ENCODE measurements around the gene BEND5. TPM values are rescaled to one million over a fixed set of nuclear protein-coding genes. Genes with fewer than 3 reads are reported as not detected.

BEND5 gene
- total RNA-seq, 4 donors from 2014 or later = 1.5 to 1.9 TPM; not detected in 2

GRCh38 chr1:48773133-48773532, 3.6 kb downstream of the BEND5 start:
- no peak for DNase-seq
- TF ChIP-seq, protein P1, sequence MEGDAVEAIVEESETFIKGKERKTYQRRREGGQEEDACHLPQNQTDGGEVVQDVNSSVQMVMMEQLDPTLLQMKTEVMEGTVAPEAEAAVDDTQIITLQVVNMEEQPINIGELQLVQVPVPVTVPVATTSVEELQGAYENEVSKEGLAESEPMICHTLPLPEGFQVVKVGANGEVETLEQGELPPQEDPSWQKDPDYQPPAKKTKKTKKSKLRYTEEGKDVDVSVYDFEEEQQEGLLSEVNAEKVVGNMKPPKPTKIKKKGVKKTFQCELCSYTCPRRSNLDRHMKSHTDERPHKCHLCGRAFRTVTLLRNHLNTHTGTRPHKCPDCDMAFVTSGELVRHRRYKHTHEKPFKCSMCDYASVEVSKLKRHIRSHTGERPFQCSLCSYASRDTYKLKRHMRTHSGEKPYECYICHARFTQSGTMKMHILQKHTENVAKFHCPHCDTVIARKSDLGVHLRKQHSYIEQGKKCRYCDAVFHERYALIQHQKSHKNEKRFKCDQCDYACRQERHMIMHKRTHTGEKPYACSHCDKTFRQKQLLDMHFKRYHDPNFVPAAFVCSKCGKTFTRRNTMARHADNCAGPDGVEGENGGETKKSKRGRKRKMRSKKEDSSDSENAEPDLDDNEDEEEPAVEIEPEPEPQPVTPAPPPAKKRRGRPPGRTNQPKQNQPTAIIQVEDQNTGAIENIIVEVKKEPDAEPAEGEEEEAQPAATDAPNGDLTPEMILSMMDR (IDR thresholded peaks at IDR 0.05) = no peak
- TF ChIP-seq POLR2A (IDR thresholded peaks at IDR 0.05) = no peak
- TF ChIP-seq EP300 (IDR thresholded peaks at IDR 0.05; ENCODE audit: low read depth) = no peak
- no peak for TF ChIP-seq POLR2AphosphoS5 (IDR thresholded peaks at IDR 0.05)
- Histone ChIP-seq H3K9me3 (no peaks in the 10 kb centered on the region), H3K4me1 (peaks cover 0 to 47% (median 19%) of the 10 kb centered on the region in 4 donors), H3K27ac (no peak overlapping the region), H3K27me3 (peaks cover 10% of the 10 kb centered on the region), H3K4me3 (no peak overlapping the region), H3K36me3 (no peaks in the 10 kb centered on the region)
- WGBS, 2 donors (ENCODE audit: low coverage in 1 of 2) = 69 to 100% methylated on average over 1 of the region's 1 CpG
- intact Hi-C loops (cut with DNase I; ENCODE audit: low total_unique reads) (no loop called here), in situ Hi-C loops (cut with MboI; ENCODE audit: low pct_ligation_motif_present in 1 of 4, low pct_unique_long_range_greater_than_20kb in 1 of 4, low sequenced_read_pairs in 3 of 4) (no loop called here)

DNA sequence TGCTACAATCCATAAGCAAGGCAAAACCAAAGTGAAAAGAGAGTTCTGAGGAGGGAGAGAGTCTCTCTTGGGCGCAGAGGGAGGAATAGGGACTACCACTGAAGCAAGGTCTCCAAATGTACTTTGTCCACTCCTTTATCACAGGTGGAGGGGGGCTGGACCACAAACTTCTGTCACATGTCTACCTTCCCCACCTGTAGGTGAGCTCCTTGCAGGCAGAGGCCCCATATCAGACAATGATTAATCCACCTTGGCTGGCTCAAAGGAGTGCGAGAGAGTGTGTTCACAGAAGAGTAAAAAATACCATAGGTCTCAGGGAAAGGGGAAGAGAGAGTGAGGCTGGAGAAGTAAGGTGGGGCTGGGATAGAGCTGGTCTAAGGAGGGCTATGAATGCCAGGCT, 4.5 kb downstream of the BEND5 start:
- DNase-seq = peak; percentile 10
- peaks cover 10% of the 10 kb centered on the region for H3K27me3 ChIP-seq
- 51% methylated on average over 2 of the region's 2 CpGs; no CpG with 5 or more reads in 1 of the 2 donors for WGBS, 2 donors (ENCODE audit: low coverage in 1 of 2)
- in situ Hi-C loops (cut with MboI; ENCODE audit: low pct_ligation_motif_present in 1 of 4, low pct_unique_long_range_greater_than_20kb in 1 of 4, low sequenced_read_pairs in 3 of 4) (no loop called here), intact Hi-C loops (cut with DNase I; ENCODE audit: low total_unique reads) (no loop called here)
- TF ChIP-seq, protein P1 (IDR thresholded peaks at IDR 0.05) = no peak
- TF ChIP-seq POLR2A (IDR thresholded peaks at IDR 0.05) (no peak), POLR2AphosphoS5 (IDR thresholded peaks at IDR 0.05) (no peak), EP300 (IDR thresholded peaks at IDR 0.05; ENCODE audit: low read depth) (no peak)
- no peaks in the 10 kb centered on the region for H3K9me3 ChIP-seq
- H3K27ac ChIP-seq = no peak overlapping the region
- H3K4me1 ChIP-seq = peaks cover 2 to 41% (median 20%) of the 10 kb centered on the region in 4 donors
- H3K36me3 ChIP-seq = no peaks in the 10 kb centered on the region
- no peak overlapping the region for H3K4me3 ChIP-seq

DNA sequence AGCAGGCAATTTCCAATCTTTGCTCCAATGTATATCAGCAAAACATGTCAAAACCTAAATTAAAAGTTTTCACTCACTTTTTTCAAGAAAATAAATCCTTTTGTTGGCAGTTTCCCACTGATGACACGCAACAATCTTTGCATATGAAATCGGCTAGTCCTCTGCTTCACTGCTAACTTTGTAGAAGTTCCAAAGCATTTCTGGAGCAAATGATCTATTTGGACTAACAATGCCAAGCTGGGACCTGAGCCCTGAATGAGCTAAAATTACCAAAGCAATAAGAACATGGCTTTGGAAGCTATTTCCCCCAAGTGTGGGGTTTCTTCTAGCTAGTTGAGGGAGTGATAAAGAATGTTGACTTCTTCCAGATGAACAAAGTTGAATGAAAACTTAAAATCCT, 5.1 kb downstream of the BEND5 start:
- Histone ChIP-seq H3K4me1 (peaks cover 2 to 38% (median 18%) of the 10 kb centered on the region in 4 donors), H3K27ac (no peak overlapping the region), H3K9me3 (no peaks in the 10 kb centered on the region), H3K4me3 (no peak overlapping the region), H3K27me3 (peaks cover 8% of the 10 kb centered on the region), H3K36me3 (no peaks in the 10 kb centered on the region)
- in situ Hi-C loops (cut with MboI; ENCODE audit: low pct_ligation_motif_present in 1 of 4, low pct_unique_long_range_greater_than_20kb in 1 of 4, low sequenced_read_pairs in 3 of 4) = no loop called here
- WGBS, 2 donors (ENCODE audit: low coverage in 1 of 2) = 68 to 77% methylated on average over 2 of the region's 2 CpGs
- TF ChIP-seq POLR2AphosphoS5 (IDR thresholded peaks at IDR 0.05) (no peak), EP300 (IDR thresholded peaks at IDR 0.05; ENCODE audit: low read depth) (no peak)
- intact Hi-C loops (cut with DNase I; ENCODE audit: low total_unique reads) = no loop called here
- no peak for DNase-seq

- intact Hi-C loops (cut with DNase I; ENCODE audit: low total_unique reads) = no loop called here
- peaks cover 2 to 17% (median 8%) of the 10 kb centered on the region in 4 donors for H3K4me1 ChIP-seq
- no peak for DNase-seq
- TF ChIP-seq POLR2AphosphoS5 (IDR thresholded peaks at IDR 0.05) (no peak), EP300 (IDR thresholded peaks at IDR 0.05; ENCODE audit: low read depth) (no peak), POLR2A (IDR thresholded peaks at IDR 0.05) (no peak)
- TF ChIP-seq, protein P1 (IDR thresholded peaks at IDR 0.05) = no peak
- H3K4me3 ChIP-seq = no peak overlapping the region
- H3K36me3 ChIP-seq = no peaks in the 10 kb centered on the region
- H3K27me3 ChIP-seq = no peaks in the 10 kb centered on the region
- H3K27ac ChIP-seq = no peak overlapping the region
- no peaks in the 10 kb centered on the region for H3K9me3 ChIP-seq
- in situ Hi-C loops (cut with MboI; ENCODE audit: low pct_ligation_motif_present in 1 of 4, low pct_unique_long_range_greater_than_20kb in 1 of 4, low sequenced_read_pairs in 3 of 4) = no loop called here
Measured at GRCh38 chr1:48767975-48768510, 8.6 kb downstream of the BEND5 start.

DNA sequence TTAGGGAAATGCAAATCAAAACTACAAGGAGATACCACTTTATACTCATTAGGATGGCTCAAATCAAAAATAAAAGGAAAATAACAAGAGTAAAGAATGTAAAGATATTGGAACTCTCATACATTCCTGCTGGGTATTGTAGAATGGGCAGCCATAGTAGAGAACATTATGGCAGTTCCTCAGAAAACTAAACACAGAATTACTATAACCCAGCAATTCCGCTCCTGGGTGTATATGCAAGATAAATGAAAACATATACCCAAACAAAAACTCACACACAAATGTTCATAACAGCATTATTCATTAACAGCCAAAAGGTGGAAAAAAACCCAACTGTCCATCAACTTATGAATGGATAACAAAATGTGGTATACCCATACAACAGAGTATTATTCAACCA, 11.4 kb downstream of the BEND5 start:
- H3K27ac ChIP-seq = no peak overlapping the region
- intact Hi-C loops (cut with DNase I; ENCODE audit: low total_unique reads) = no loop called here
- DNase-seq = no peak
- no peak overlapping the region for H3K4me3 ChIP-seq
- TF ChIP-seq EP300 (IDR thresholded peaks at IDR 0.05; ENCODE audit: low read depth) = no peak
- no peak for TF ChIP-seq POLR2AphosphoS5 (IDR thresholded peaks at IDR 0.05)
- no peaks in the 10 kb centered on the region for H3K36me3 ChIP-seq
- in situ Hi-C loops (cut with MboI; ENCODE audit: low pct_ligation_motif_present in 1 of 4, low pct_unique_long_range_greater_than_20kb in 1 of 4, low sequenced_read_pairs in 3 of 4) = no loop called here
- WGBS, 2 donors (ENCODE audit: low coverage in 1 of 2) = 89 to 100% methylated on average over 1 of the region's 1 CpG
- no peaks in the 10 kb centered on the region for H3K27me3 ChIP-seq
- no peaks in the 10 kb centered on the region for H3K9me3 ChIP-seq
- peaks cover 2 to 7% (median 6%) of the 10 kb centered on the region in 4 donors for H3K4me1 ChIP-seq

All from transverse colon (tissue), 4 donors.